ENCODE results near the gene UBL7.

The UBL7 gene

GRCh38 chr15:74442604-74443003 lies 18.4 kb downstream of the UBL7 start:
- Histone ChIP-seq H3K4me1 (ENCODE audit: low read length) (peaks cover 6% of the 10 kb centered on the region), H3K4me3 (ENCODE audit: low read length) (no peak overlapping the region), H3K79me2 (ENCODE audit: low read length) (no peaks in the 10 kb centered on the region), H2AFZ (ENCODE audit: low read length) (no peak overlapping the region), H3K9ac (ENCODE audit: low read length) (no peak overlapping the region), H3K4me2 (ENCODE audit: low read depth, low read length) (no peak overlapping the region), H4K20me1 (ENCODE audit: insufficient read depth, low read length) (no peaks in the 10 kb centered on the region), H3K9me2 (replicated peaks; ENCODE audit: insufficient read depth, low read length) (no peaks in the 10 kb centered on the region), H3K9me3 (replicated peaks; ENCODE audit: insufficient read depth, low read length) (no peaks in the 10 kb centered on the region), H3K36me3 (replicated peaks; ENCODE audit: insufficient read depth, low read length) (no peaks in the 10 kb centered on the region), H3K27me3 (replicated peaks; ENCODE audit: insufficient read depth, low read length) (no peaks in the 10 kb centered on the region), H3K27ac (ENCODE audit: low read length) (no peak overlapping the region), H3F3A (ENCODE audit: insufficient read depth, low read length) (no peaks in the 10 kb centered on the region)
- DNase-seq = no peak
- no peak for TF ChIP-seq EZH2 (optimal IDR thresholded peaks at IDR 0.05; ENCODE audit: low read depth, low read length)
- TF ChIP-seq, protein P1, sequence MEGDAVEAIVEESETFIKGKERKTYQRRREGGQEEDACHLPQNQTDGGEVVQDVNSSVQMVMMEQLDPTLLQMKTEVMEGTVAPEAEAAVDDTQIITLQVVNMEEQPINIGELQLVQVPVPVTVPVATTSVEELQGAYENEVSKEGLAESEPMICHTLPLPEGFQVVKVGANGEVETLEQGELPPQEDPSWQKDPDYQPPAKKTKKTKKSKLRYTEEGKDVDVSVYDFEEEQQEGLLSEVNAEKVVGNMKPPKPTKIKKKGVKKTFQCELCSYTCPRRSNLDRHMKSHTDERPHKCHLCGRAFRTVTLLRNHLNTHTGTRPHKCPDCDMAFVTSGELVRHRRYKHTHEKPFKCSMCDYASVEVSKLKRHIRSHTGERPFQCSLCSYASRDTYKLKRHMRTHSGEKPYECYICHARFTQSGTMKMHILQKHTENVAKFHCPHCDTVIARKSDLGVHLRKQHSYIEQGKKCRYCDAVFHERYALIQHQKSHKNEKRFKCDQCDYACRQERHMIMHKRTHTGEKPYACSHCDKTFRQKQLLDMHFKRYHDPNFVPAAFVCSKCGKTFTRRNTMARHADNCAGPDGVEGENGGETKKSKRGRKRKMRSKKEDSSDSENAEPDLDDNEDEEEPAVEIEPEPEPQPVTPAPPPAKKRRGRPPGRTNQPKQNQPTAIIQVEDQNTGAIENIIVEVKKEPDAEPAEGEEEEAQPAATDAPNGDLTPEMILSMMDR (IDR thresholded peaks at IDR 0.05; ENCODE audit: low read length) = no peak
- TF ChIP-seq EZH2phosphoT487 (IDR thresholded peaks at IDR 0.05; ENCODE audit: low read length) = no peak

DNA sequence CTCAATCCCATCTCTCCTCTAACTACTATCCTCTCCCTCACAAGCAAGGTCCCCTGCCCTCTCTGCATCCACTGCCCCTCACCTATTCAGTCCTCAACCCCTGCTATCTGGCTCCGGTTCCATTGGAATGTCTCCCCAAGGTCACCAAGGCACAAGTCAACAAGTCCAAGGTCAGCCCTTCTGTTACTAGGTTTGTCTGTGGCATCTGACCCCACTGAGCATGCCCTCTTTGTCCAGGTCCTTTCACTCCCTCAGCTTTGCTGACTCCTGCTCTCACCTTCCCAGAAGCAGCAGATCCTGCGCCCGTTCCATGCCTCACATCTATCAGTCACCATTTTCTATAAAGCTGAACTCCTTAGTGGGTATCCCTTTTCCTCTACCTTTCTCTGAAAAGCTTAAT lies 18.9 kb downstream of the UBL7 start:
- Histone ChIP-seq H3K9me2 (replicated peaks; ENCODE audit: insufficient read depth, low read length) (no peaks in the 10 kb centered on the region), H4K20me1 (ENCODE audit: insufficient read depth, low read length) (no peaks in the 10 kb centered on the region), H3K4me1 (ENCODE audit: low read length) (peaks cover 6% of the 10 kb centered on the region), H3K9ac (ENCODE audit: low read length) (no peak overlapping the region), H2AFZ (ENCODE audit: low read length) (no peak overlapping the region), H3K4me3 (ENCODE audit: low read length) (no peak overlapping the region), H3K9me3 (replicated peaks; ENCODE audit: insufficient read depth, low read length) (no peaks in the 10 kb centered on the region), H3K27me3 (replicated peaks; ENCODE audit: insufficient read depth, low read length) (no peaks in the 10 kb centered on the region), H3K4me2 (ENCODE audit: low read depth, low read length) (no peak overlapping the region), H3K36me3 (replicated peaks; ENCODE audit: insufficient read depth, low read length) (no peaks in the 10 kb centered on the region), H3F3A (ENCODE audit: insufficient read depth, low read length) (no peaks in the 10 kb centered on the region), H3K79me2 (ENCODE audit: low read length) (no peaks in the 10 kb centered on the region), H3K27ac (ENCODE audit: low read length) (no peak overlapping the region)
- TF ChIP-seq EZH2phosphoT487 (IDR thresholded peaks at IDR 0.05; ENCODE audit: low read length) = no peak
- TF ChIP-seq EZH2 (optimal IDR thresholded peaks at IDR 0.05; ENCODE audit: low read depth, low read length) = no peak
- TF ChIP-seq, protein P1 (IDR thresholded peaks at IDR 0.05; ENCODE audit: low read length) = no peak
- no peak for DNase-seq

DNA sequence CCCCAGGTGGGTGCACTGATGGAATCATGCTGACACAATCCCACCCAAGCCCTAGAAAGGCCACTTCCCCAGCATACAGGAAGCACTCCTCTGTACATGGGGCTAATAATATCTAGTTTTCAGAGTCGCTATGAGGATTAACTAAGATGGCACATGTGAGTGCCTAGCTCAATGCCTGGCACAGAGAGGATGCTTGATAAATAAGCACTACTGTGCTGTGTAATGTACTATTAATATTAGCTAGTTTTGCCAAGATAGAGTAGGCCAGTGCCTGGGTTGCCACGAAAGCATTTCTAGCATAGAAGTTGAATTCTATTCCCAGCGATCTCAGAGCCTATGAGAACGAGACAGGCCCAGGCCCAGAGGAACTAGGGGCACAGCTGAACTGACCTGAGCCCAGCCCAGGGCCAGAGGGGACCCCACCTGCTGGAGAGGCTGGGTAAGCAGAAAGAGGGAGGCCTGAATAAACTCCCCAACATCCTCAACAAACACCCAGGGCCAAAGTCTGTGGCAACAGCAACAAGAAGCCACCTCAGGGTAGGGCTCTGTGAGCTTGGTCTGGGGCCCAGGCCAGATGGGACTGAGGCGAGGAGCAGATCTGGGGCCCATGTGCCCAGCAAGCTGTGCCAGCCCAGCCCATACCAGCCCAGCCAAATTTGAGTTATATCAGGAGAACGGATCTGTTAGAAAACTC lies 19.6 kb downstream of the UBL7 start:
- Histone ChIP-seq H3K27ac (ENCODE audit: low read length) (no peak overlapping the region), H3K4me2 (ENCODE audit: low read depth, low read length) (no peak overlapping the region), H3K9me2 (replicated peaks; ENCODE audit: insufficient read depth, low read length) (no peaks in the 10 kb centered on the region), H3K79me2 (ENCODE audit: low read length) (no peaks in the 10 kb centered on the region), H3K9me3 (replicated peaks; ENCODE audit: insufficient read depth, low read length) (no peaks in the 10 kb centered on the region), H4K20me1 (ENCODE audit: insufficient read depth, low read length) (no peaks in the 10 kb centered on the region), H3F3A (ENCODE audit: insufficient read depth, low read length) (no peaks in the 10 kb centered on the region), H3K36me3 (replicated peaks; ENCODE audit: insufficient read depth, low read length) (no peaks in the 10 kb centered on the region), H3K27me3 (replicated peaks; ENCODE audit: insufficient read depth, low read length) (no peaks in the 10 kb centered on the region), H3K4me3 (ENCODE audit: low read length) (no peak overlapping the region), H3K9ac (ENCODE audit: low read length) (no peak overlapping the region), H2AFZ (ENCODE audit: low read length) (no peak overlapping the region), H3K4me1 (ENCODE audit: low read length) (peaks cover 6% of the 10 kb centered on the region)
- TF ChIP-seq, protein P1 (IDR thresholded peaks at IDR 0.05; ENCODE audit: low read length) = no peak
- TF ChIP-seq EZH2 (optimal IDR thresholded peaks at IDR 0.05; ENCODE audit: low read depth, low read length) (no peak), EZH2phosphoT487 (IDR thresholded peaks at IDR 0.05; ENCODE audit: low read length) (no peak)
- DNase-seq = no peak

Measured in MM.1S (cell line).